Measurements from ENCODE around the gene LEPR. TPM values are rescaled to one million over a fixed set of nuclear protein-coding genes. Genes with fewer than 3 reads are reported as not detected.

LEPR gene, protein sequence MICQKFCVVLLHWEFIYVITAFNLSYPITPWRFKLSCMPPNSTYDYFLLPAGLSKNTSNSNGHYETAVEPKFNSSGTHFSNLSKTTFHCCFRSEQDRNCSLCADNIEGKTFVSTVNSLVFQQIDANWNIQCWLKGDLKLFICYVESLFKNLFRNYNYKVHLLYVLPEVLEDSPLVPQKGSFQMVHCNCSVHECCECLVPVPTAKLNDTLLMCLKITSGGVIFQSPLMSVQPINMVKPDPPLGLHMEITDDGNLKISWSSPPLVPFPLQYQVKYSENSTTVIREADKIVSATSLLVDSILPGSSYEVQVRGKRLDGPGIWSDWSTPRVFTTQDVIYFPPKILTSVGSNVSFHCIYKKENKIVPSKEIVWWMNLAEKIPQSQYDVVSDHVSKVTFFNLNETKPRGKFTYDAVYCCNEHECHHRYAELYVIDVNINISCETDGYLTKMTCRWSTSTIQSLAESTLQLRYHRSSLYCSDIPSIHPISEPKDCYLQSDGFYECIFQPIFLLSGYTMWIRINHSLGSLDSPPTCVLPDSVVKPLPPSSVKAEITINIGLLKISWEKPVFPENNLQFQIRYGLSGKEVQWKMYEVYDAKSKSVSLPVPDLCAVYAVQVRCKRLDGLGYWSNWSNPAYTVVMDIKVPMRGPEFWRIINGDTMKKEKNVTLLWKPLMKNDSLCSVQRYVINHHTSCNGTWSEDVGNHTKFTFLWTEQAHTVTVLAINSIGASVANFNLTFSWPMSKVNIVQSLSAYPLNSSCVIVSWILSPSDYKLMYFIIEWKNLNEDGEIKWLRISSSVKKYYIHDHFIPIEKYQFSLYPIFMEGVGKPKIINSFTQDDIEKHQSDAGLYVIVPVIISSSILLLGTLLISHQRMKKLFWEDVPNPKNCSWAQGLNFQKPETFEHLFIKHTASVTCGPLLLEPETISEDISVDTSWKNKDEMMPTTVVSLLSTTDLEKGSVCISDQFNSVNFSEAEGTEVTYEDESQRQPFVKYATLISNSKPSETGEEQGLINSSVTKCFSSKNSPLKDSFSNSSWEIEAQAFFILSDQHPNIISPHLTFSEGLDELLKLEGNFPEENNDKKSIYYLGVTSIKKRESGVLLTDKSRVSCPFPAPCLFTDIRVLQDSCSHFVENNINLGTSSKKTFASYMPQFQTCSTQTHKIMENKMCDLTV
- 5.4 and 8.3 TPM in 2 replicates for total RNA-seq

GRCh38 chr1:65420590-65421350 is at the start of gene LEPR, which contains the start of gene LEPROT:
Gene LEPR (plus strand): TSS chr1:65420668. CDS start chr1:65565566, 144,898 bp downstream.
Gene LEPROT (plus strand): TSS chr1:65420668. CDS start chr1:65420725, 57 bp downstream.

Other genes starting within 250 kb of the LEPR start
- gene DNAJC6, start 111.1 kb upstream of the LEPR start, total RNA-seq = 0.08 and 0.52 TPM in 2 replicates
- 32.8 and 44.6 TPM in 2 replicates for gene LEPROT, start within 50 bp of the LEPR start, total RNA-seq

Data from epithelial cell of alveolus of lung (primary cell).